HepG2 (cell line): ENCODE data around the gene GYG1. TPM values are rescaled to one million over a fixed set of nuclear protein-coding genes. Genes with fewer than 3 reads are reported as not detected.
A peak's percentile ranks its signal among the peaks of the same experiment; 100 is the strongest.

ENCODE experiments used
- ATAC-seq: fragments of 200-7000 bp; cut with Tn5 transposase; 3 replicates; pipeline ENCODE4 v1.9.1; 2020; ENCODE audit warnings: mild to moderate bottlenecking, moderate library complexity
- BruUV-seq: library from RNA; stranded (reverse); fragments of 400-500 nt; replicated peaks from 2 replicates; lab custom pipeline; 2021; lab: Mats Ljungman, UMichigan
- CTCF ChIA-PET: fragments of 300-600 bp; formaldehyde crosslinking; extraction: SDS; loops from one replicate; lab custom pipeline; 2021; ENCODE audit warnings: low total read pairs, inconsistent platforms, low intra/inter-chr PET ratio; lab: Yijun Ruan, JAX
- POLR2A ChIA-PET: fragments of 350-600 bp; sonication (Branson Sonifier 250); formaldehyde crosslinking; loops from one replicate; lab custom pipeline; 2020; ENCODE audit warnings: antibody characterized with exemption, inconsistent platforms; lab: Yijun Ruan, JAX
- DNase-seq: peaks from one replicate; pipeline ENCODE4 v3.0.0-alpha.2; 2015; ENCODE audit warnings: low spot score
- FAIRE-seq: peaks from 3 replicates; lab custom pipeline; 2011; peaks lifted over from hg19 to GRCh38; lab: Jason Lieb, UNC
- H2AFZ ChIP-seq: one replicate; pipeline ENCODE4 v1.6.1; 2011; ENCODE audit warnings: low read length, inconsistent platforms
- H3K27ac ChIP-seq: fragments of 300-600 bp; 3 replicates; pipeline ENCODE4 v1.8.0; 2011; ENCODE audit warnings: mixed run types, mild to moderate bottlenecking, mixed read lengths, low read length, inconsistent platforms; ENCODE audit not compliant: insufficient read depth; ENCODE audit errors: extremely low read length
- H3K27me3 ChIP-seq, 2 experiments: fragments of 200-600 bp in 1 of 2; 2 replicates in 1 of 2; 3 replicates in 1 of 2; pipeline versions ENCODE4 v1.6.0 to v1.8.0; 2011; ENCODE audit warnings: low read length in 2 of 2, mild to moderate bottlenecking in 2 of 2, moderate library complexity in 2 of 2, inconsistent platforms in 1 of 2; ENCODE audit not compliant: insufficient read depth in 2 of 2, control insufficient read depth in 1 of 2
- H3K36me3 ChIP-seq, 2 experiments: fragments of 200-600 bp in 1 of 2; replicated peaks in 1 of 2; 2 replicates in 1 of 2; 3 replicates in 1 of 2; pipeline versions ENCODE4 v1.5.1 to v1.8.0; 2011; ENCODE audit warnings: low read length in 2 of 2, inconsistent platforms in 1 of 2; ENCODE audit not compliant: insufficient read depth in 2 of 2, control insufficient read depth in 1 of 2
- H3K4me1 ChIP-seq: 2 replicates; pipeline ENCODE4 v1.5.1; 2012; ENCODE audit warnings: low read length, inconsistent platforms; ENCODE audit not compliant: insufficient read depth
- H3K4me2 ChIP-seq: 2 replicates; pipeline ENCODE4 v1.6.0; 2011; ENCODE audit warnings: low read depth, low read length, inconsistent platforms
- H3K4me3 ChIP-seq, 3 experiments: fragments of 200-600 bp in 1 of 3; sonication (generic), shearing (Covaris generic) in 1 of 3; replicated peaks in 1 of 3; 2 replicates each; pipeline ENCODE4 v1.5.1; 2011 to 2016; ENCODE audit warnings: low read length in 3 of 3, inconsistent platforms in 2 of 3, low read depth in 2 of 3, mild to moderate bottlenecking in 2 of 3, control low read depth in 1 of 3, mixed read lengths in 1 of 3; ENCODE audit not compliant: insufficient read depth in 1 of 3
- H3K79me2 ChIP-seq: one replicate; pipeline ENCODE4 v1.6.1; 2011; ENCODE audit warnings: low read length, inconsistent platforms; ENCODE audit not compliant: insufficient read depth
- H3K9ac ChIP-seq: 2 replicates; pipeline ENCODE4 v1.6.0; 2011; ENCODE audit warnings: mild to moderate bottlenecking, low read depth, low read length, inconsistent platforms; ENCODE audit not compliant: insufficient read depth
- H3K9me3 ChIP-seq: 2 replicates; pipeline ENCODE4 v1.5.1; 2012; ENCODE audit warnings: mild to moderate bottlenecking, low read length
- H4K20me1 ChIP-seq: 2 replicates; pipeline ENCODE4 v1.6.0; 2011; ENCODE audit warnings: inconsistent platforms, mild to moderate bottlenecking, low read length, moderate library complexity; ENCODE audit not compliant: insufficient read depth
- CBX2 ChIP-seq, 2 experiments: fragments of 200-600 bp in 1 of 2; sonication (generic); formaldehyde crosslinking in 1 of 2; IDR thresholded peaks; 2 replicates each; pipeline versions ENCODE4 v1.7.0 to v1.8.1; 2018 to 2022; ENCODE audit warnings: low read depth in 2 of 2, low read length in 1 of 2, mild to moderate bottlenecking in 1 of 2, missing genetic modification reagents in 1 of 2
- EZH2 ChIP-seq: conservative IDR thresholded peaks from 2 replicates; pipeline ENCODE4 v1.6.1; 2012; ENCODE audit warnings: mild to moderate bottlenecking, low read depth, low read length, moderate library complexity
- MXD3 ChIP-seq: IDR thresholded peaks from 2 replicates; pipeline ENCODE4 v1.6.1; 2016; ENCODE audit warnings: mild to moderate bottlenecking, missing biosample characterization, missing genetic modification reagents
- STAT5B ChIP-seq: sonication (generic); formaldehyde crosslinking; IDR thresholded peaks from 2 replicates; pipeline ENCODE4 v1.4.0; 2020; ENCODE audit warnings: missing genetic modification reagents
- TRAFD1 ChIP-seq: sonication (generic); formaldehyde crosslinking; IDR thresholded peaks from 2 replicates; pipeline ENCODE4 v1.5.1; 2020; ENCODE audit warnings: missing genetic modification reagents, mild to moderate bottlenecking, borderline replicate concordance
- TRIM22 ChIP-seq: fragments of 450-650 bp; IDR thresholded peaks from 2 replicates; pipeline ENCODE4 v1.6.1; 2017
- YEATS4 ChIP-seq: sonication (generic); formaldehyde crosslinking; IDR thresholded peaks from 2 replicates; pipeline ENCODE4 v1.4.0; 2020; ENCODE audit warnings: missing genetic modification reagents, borderline replicate concordance
- ZBTB49 ChIP-seq: sonication (generic); formaldehyde crosslinking; IDR thresholded peaks from 2 replicates; pipeline ENCODE4 v1.4.0; 2020; ENCODE audit warnings: missing genetic modification reagents, borderline replicate concordance
- ZNF331 ChIP-seq: sonication (generic); formaldehyde crosslinking; IDR thresholded peaks from 2 replicates; pipeline ENCODE4 v1.4.0; 2020; ENCODE audit warnings: missing genetic modification reagents
- ZNF570 ChIP-seq: sonication (generic); formaldehyde crosslinking; IDR thresholded peaks from 2 replicates; pipeline ENCODE4 v1.4.0; 2020; ENCODE audit warnings: mild to moderate bottlenecking, missing genetic modification reagents, borderline replicate concordance
- WGBS: methylation state at CpG from one replicate; pipeline ENCODE4 v1.1.6; 2017; ENCODE audit warnings: low lambda C conversion rate; 5-methylcytosine and 5-hydroxymethylcytosine counted together
- in situ Hi-C: cut with HindIII; loops from 2 replicates; pipeline ENCODE4 v1.10.0; 2017; ENCODE audit warnings: low pct_unique_long_range_greater_than_20kb; ENCODE audit not compliant: extremely low pct_ligation_motif_present
- intact Hi-C: fragments of 100-400 bp; cut with micrococcal nuclease; formaldehyde crosslinking; loops from one replicate; pipeline ENCODE4 v1.10.0; 2022; ENCODE audit not compliant: unreplicated experiment
- polyA plus RNA-seq, 8 experiments: library from polyadenylated mRNA; depleted of rRNA in 3 of 8; stranded (reverse) in 7 of 8; unstranded in 1 of 8; fragments of >200 nt; fragmentation: Illumina TruSeq in 4 of 8; extraction: Trizol in 4 of 8; gene quantifications; 2 replicates each; pipeline versions ENCODE4 v1.2.1 to v1.2.3, GENCODE V29; 2011 to 2016; ENCODE audit warnings: low read depth in 4 of 8, missing spikeins in 1 of 8, mixed read lengths in 1 of 8; ENCODE audit not compliant: insufficient read depth in 1 of 8
- total RNA-seq, 5 experiments: library from RNA; depleted of rRNA; stranded (reverse); fragments of >200 nt; fragmentation: Illumina TruSeq; extraction: Trizol; gene quantifications; 2 replicates each; pipeline ENCODE4 v1.2.3, GENCODE V29; 2016; ENCODE audit warnings: low read depth in 1 of 5

The GYG1 gene
- total and polyA plus RNA-seq, 2 of the 13 experiments (the other 11 are each of a cell fraction or from before 2014, with no cell fraction given), result 15.7 to 28.1 TPM

- TF ChIP-seq ZBTB49, result no peak
Observed at GRCh38 chr3:149061776-149062175, 70.4 kb downstream of the GYG1 start (continued).

GRCh38 chr3:149067883-149068282 is 76.5 kb downstream of the GYG1 start:
- POLR2A ChIA-PET, result no interaction called here
- H3K4me1 ChIP-seq, result no peaks in the 10 kb centered on the region
- no TSS peak for BruUV-seq
- H3K4me3 ChIP-seq, result no peak overlapping the region
- DNase-seq (peak; percentile 7), ATAC-seq (no peak), FAIRE-seq (no peak)
- CTCF ChIA-PET, result no interaction called here
- in situ Hi-C loops, result no loop called here
- TF ChIP-seq ZNF331 (CRISPR knock-in tag), result no peak
- TF ChIP-seq EZH2, result no peak
- no peak for TF ChIP-seq TRAFD1 (CRISPR knock-in tag)
- TF ChIP-seq TRIM22, result no peak
- no peak for TF ChIP-seq STAT5B
- TF ChIP-seq CBX2 (IDR thresholded peaks at IDR 0.05; ENCODE audit: low read depth, low read length), result no peak
- no peak for TF ChIP-seq CBX2 (CRISPR knock-in tag; IDR thresholded peaks at IDR 0.05; ENCODE audit: low read depth)
- TF ChIP-seq ZNF570 (CRISPR knock-in tag), result no peak
- no peak for TF ChIP-seq YEATS4 (CRISPR knock-in tag)
- TF ChIP-seq MXD3, result no peak
- H3K9me3 ChIP-seq, result no peaks in the 10 kb centered on the region
- no peaks in the 10 kb centered on the region for H3K79me2 ChIP-seq
- no peak overlapping the region for H3K4me2 ChIP-seq
- H3K27me3 ChIP-seq, result no peaks in the 10 kb centered on the region
- H3K27ac ChIP-seq, result no peak overlapping the region
- H4K20me1 ChIP-seq, result no peaks in the 10 kb centered on the region
- 95% methylated on average over 6 of the region's 8 CpGs for WGBS
- H3K9ac ChIP-seq, result no peak overlapping the region
- intact Hi-C loops, result no loop called here
- H3K36me3 ChIP-seq, result peaks cover 0 to 28% of the 10 kb centered on the region in 2 experiments; a peak in 2 of 5 replicates
- H2AFZ ChIP-seq, result no peak overlapping the region
